C4-2B (cell line): ENCODE measurements around the gene CHRNE.

Experiments used
- ZFX ChIP-seq: fragments of 450-650 bp; IDR thresholded peaks from 2 replicates; pipeline ENCODE4 v1.6.1; 2017
- TF ChIP-seq, protein P1 (sequence below): fragments of 450-650 bp; conservative IDR thresholded peaks from 2 replicates; pipeline ENCODE4 v1.5.1; 2017; ENCODE audit warnings: mild to moderate bottlenecking

DNA sequence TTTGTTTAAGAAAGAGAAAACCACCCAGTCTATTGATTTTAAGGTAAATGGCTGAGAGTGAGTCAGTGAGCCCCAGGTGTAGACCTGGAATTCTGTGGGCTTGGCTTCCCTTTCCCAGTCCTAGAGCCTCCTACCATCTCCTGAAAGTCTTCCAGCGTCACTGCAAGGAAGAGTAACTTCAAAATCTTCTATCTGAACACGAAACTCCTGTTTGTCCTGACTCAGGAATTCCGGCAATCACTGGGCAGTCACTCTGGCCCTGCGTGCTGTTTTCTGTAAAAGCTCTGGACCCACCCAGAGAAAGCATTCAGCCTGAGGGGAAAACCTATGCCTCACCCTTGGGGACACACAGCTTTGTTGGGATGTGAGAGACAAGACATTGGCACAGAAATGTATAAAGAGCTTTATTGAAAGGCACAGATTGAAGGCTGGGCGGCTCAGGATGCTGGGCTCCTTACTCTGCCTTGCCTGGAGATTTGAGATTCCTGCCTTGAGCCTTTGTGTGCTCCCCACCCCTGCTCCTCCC is 53.8 kb downstream of the CHRNE start:
- TF ChIP-seq, protein P1, sequence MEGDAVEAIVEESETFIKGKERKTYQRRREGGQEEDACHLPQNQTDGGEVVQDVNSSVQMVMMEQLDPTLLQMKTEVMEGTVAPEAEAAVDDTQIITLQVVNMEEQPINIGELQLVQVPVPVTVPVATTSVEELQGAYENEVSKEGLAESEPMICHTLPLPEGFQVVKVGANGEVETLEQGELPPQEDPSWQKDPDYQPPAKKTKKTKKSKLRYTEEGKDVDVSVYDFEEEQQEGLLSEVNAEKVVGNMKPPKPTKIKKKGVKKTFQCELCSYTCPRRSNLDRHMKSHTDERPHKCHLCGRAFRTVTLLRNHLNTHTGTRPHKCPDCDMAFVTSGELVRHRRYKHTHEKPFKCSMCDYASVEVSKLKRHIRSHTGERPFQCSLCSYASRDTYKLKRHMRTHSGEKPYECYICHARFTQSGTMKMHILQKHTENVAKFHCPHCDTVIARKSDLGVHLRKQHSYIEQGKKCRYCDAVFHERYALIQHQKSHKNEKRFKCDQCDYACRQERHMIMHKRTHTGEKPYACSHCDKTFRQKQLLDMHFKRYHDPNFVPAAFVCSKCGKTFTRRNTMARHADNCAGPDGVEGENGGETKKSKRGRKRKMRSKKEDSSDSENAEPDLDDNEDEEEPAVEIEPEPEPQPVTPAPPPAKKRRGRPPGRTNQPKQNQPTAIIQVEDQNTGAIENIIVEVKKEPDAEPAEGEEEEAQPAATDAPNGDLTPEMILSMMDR, result no peak
- TF ChIP-seq ZFX, result no peak
